GM23338 (cell line): ENCODE measurements around the gene UROS. TPM values are rescaled to one million over a fixed set of nuclear protein-coding genes. Genes with fewer than 3 reads are reported as not detected.

Experiments used
- ATAC-seq: fragments of 200-7000 bp; cut with Tn5 transposase; 3 replicates; pipeline ENCODE4 v1.9.1; 2020
- DNase-seq: peaks from one replicate; pipeline ENCODE4 v3.0.0-alpha.2; 2015; ENCODE audit warnings: low spot score
- H2AFZ ChIP-seq: fragments of 200-600 bp; sonication (generic); 2 replicates; pipeline ENCODE4 v1.8.0; 2016; ENCODE audit warnings: antibody characterized with exemption, mild to moderate bottlenecking, moderate library complexity
- H3F3A ChIP-seq: fragments of 200-600 bp; sonication (generic); replicated peaks from 2 replicates; pipeline ENCODE4 v1.8.0; 2017; ENCODE audit warnings: antibody characterized with exemption, mixed run types, low read depth
- H3K27ac ChIP-seq: fragments of 200-600 bp; sonication (generic); 2 replicates; pipeline ENCODE4 v1.6.1; 2016; ENCODE audit warnings: low read depth
- H3K27me3 ChIP-seq: fragments of 200-600 bp; sonication (generic); 2 replicates; pipeline ENCODE4 v1.8.0; 2016; ENCODE audit warnings: mild to moderate bottlenecking, mixed run types, moderate library complexity; ENCODE audit not compliant: insufficient read depth
- H3K36me3 ChIP-seq: fragments of 200-600 bp; sonication (generic); 2 replicates; pipeline ENCODE4 v1.8.0; 2016; ENCODE audit warnings: mild to moderate bottlenecking; ENCODE audit not compliant: insufficient read depth
- H3K4me1 ChIP-seq: fragments of 200-600 bp; sonication (generic); 2 replicates; pipeline ENCODE4 v1.8.0; 2016; ENCODE audit warnings: mild to moderate bottlenecking, moderate library complexity; ENCODE audit not compliant: insufficient read depth
- H3K4me2 ChIP-seq: fragments of 200-600 bp; sonication (generic); 2 replicates; pipeline ENCODE4 v1.7.1; 2017; ENCODE audit warnings: mixed run types
- H3K4me3 ChIP-seq: fragments of 200-600 bp; sonication (generic); 2 replicates; pipeline ENCODE4 v1.6.1; 2016; ENCODE audit warnings: mixed run types
- H3K79me2 ChIP-seq: fragments of 200-600 bp; sonication (generic); replicated peaks from 2 replicates; pipeline ENCODE4 v1.8.0; 2017; ENCODE audit warnings: mild to moderate bottlenecking; ENCODE audit not compliant: insufficient read depth
- H3K9me2 ChIP-seq: fragments of 200-600 bp; sonication (generic); 2 replicates; pipeline ENCODE4 v1.8.0; 2017; ENCODE audit not compliant: insufficient read depth
- H4K20me1 ChIP-seq: fragments of 200-600 bp; sonication (generic); replicated peaks from 2 replicates; pipeline ENCODE4 v1.8.0; 2017; ENCODE audit warnings: mild to moderate bottlenecking; ENCODE audit not compliant: insufficient read depth
- H3K27ac Mint-ChIP-seq: 2 replicates; pipeline ENCODE4 v1.8.0; 2020; ENCODE audit warnings: inconsistent platforms, mild to moderate bottlenecking, moderate library complexity, mixed read lengths
- H3K27me3 Mint-ChIP-seq: 3 replicates; pipeline ENCODE4 v1.8.0; 2022; ENCODE audit warnings: low read depth, mild to moderate bottlenecking, moderate library complexity, mixed read lengths, inconsistent platforms; ENCODE audit not compliant: insufficient read depth, poor library complexity
- H3K36me3 Mint-ChIP-seq: 3 replicates; pipeline ENCODE4 v1.8.0; 2021; ENCODE audit warnings: low read depth, mild to moderate bottlenecking, inconsistent platforms, moderate library complexity, mixed read lengths
- H3K4me1 Mint-ChIP-seq: 3 replicates; pipeline ENCODE4 v1.8.0; 2020; ENCODE audit warnings: mild to moderate bottlenecking, inconsistent platforms, mixed read lengths
- H3K4me3 Mint-ChIP-seq: 3 replicates; pipeline ENCODE4 v1.8.0; 2021; ENCODE audit warnings: moderate library complexity, mild to moderate bottlenecking, inconsistent platforms, mixed read lengths
- H3K9me3 Mint-ChIP-seq: 3 replicates; pipeline ENCODE4 v1.8.0; 2020; ENCODE audit warnings: moderate library complexity, mild to moderate bottlenecking, inconsistent platforms, mixed read lengths
- CREB1 ChIP-seq: fragments of 250-450 bp; sonication (Bioruptor Pico); IDR thresholded peaks from 2 replicates; pipeline ENCODE4 v1.5.0; 2020; ENCODE audit warnings: low read depth, mild to moderate bottlenecking, moderate library complexity
- CTCF ChIP-seq, 2 experiments: fragments of 200-600 bp in 1 of 2; sonication (generic) in 1 of 2; conservative IDR thresholded peaks; 2 replicates each; pipeline versions ENCODE4 v1.5.1 to v1.6.1; 2016 to 2017; ENCODE audit warnings: antibody characterized with exemption in 2 of 2, low read depth in 2 of 2, mild to moderate bottlenecking in 2 of 2, moderate library complexity in 1 of 2
- ETS1 ChIP-seq: IDR thresholded peaks from 2 replicates; pipeline ENCODE4 v1.6.1; 2016; ENCODE audit warnings: antibody characterized with exemption
- EZH2 ChIP-seq: fragments of 200-600 bp; sonication (generic); IDR thresholded peaks from one replicate; pipeline ENCODE4 v1.8.0; 2017; ENCODE audit warnings: antibody characterized with exemption, mild to moderate bottlenecking, low read depth; ENCODE audit not compliant: unreplicated experiment
- EZH2phosphoT487 ChIP-seq: fragments of 200-600 bp; sonication (generic); IDR thresholded peaks from one replicate; pipeline ENCODE4 v1.8.1; 2018; ENCODE audit warnings: antibody characterized with exemption; ENCODE audit not compliant: unreplicated experiment
- JUNB ChIP-seq: IDR thresholded peaks from one replicate; pipeline ENCODE4 v1.6.1; 2016; ENCODE audit warnings: antibody characterized with exemption; ENCODE audit not compliant: unreplicated experiment
- NANOG ChIP-seq: IDR thresholded peaks from 2 replicates; pipeline ENCODE4 v1.6.1; 2016; ENCODE audit warnings: antibody characterized with exemption, borderline replicate concordance
- POLR2AphosphoS5 ChIP-seq: IDR thresholded peaks from 2 replicates; pipeline ENCODE4 v1.6.1; 2016; ENCODE audit warnings: antibody characterized with exemption, low read depth
- REST ChIP-seq: IDR thresholded peaks from one replicate; pipeline ENCODE4 v1.6.1; 2018; ENCODE audit warnings: antibody characterized with exemption; ENCODE audit not compliant: unreplicated experiment
- STAT1 ChIP-seq: IDR thresholded peaks from one replicate; pipeline ENCODE4 v1.6.1; 2016; ENCODE audit warnings: antibody characterized with exemption; ENCODE audit not compliant: unreplicated experiment
- ZNF114 ChIP-seq: fragments of 250-450 bp; sonication (Bioruptor Pico); IDR thresholded peaks from 2 replicates; pipeline ENCODE4 v1.5.0; 2020; ENCODE audit warnings: mild to moderate bottlenecking, moderate library complexity
- ZNF331 ChIP-seq: fragments of 250-450 bp; sonication (Bioruptor Pico); IDR thresholded peaks from 2 replicates; pipeline ENCODE4 v1.5.0; 2020; ENCODE audit warnings: low read depth, mild to moderate bottlenecking, moderate library complexity
- ZNF462 ChIP-seq: fragments of 250-450 bp; sonication (Bioruptor Pico); IDR thresholded peaks from 2 replicates; pipeline ENCODE4 v1.5.0; 2020; ENCODE audit warnings: mild to moderate bottlenecking, moderate library complexity
- polyA plus RNA-seq: library from polyadenylated mRNA; unstranded; fragments of >200 nt; fragmentation: Nextera tagmentation; extraction: Ambion mirVana; gene quantifications from 2 replicates; pipeline ENCODE4 v1.2.1, GENCODE V29; 2016
- total RNA-seq: library from RNA; depleted of rRNA; stranded (reverse); fragments of >200 nt; shearing (Covaris generic); gene quantifications from 2 replicates; pipeline ENCODE4 v1.2.3, GENCODE V29; 2014

Gene UROS
- total and polyA plus RNA-seq, 2 experiments from 2014 or later = 41.3 to 43.4 TPM

- DNase-seq (no peak), ATAC-seq (no peak)
- Histone ChIP-seq H3K9me2 (no peaks in the 10 kb centered on the region), H3K27ac (no peak overlapping the region), H3K79me2 (no peaks in the 10 kb centered on the region), H3K4me1 (no peaks in the 10 kb centered on the region), H3K36me3 (peaks cover 4% of the 10 kb centered on the region; the same call in 1 of the 2 replicates), H3K27me3 (no peaks in the 10 kb centered on the region), H3K4me2 (no peak overlapping the region), H3F3A (no peaks in the 10 kb centered on the region), H4K20me1 (no peaks in the 10 kb centered on the region; the same call in 1 of the 2 replicates), H2AFZ (no peak overlapping the region), H3K4me3 (no peak overlapping the region)
- Mint-ChIP-seq H3K36me3 (peaks cover 27% of the 10 kb centered on the region), H3K4me1 (no peaks in the 10 kb centered on the region), H3K27me3 (peaks cover 5% of the 10 kb centered on the region), H3K4me3 (no peak overlapping the region), H3K27ac (no peak overlapping the region), H3K9me3 (peaks cover 2% of the 10 kb centered on the region; the same call in 2 of the 3 replicates)
- no peak for TF ChIP-seq EZH2phosphoT487
- TF ChIP-seq CREB1 (CRISPR knock-in tag) = no peak
- no peak for TF ChIP-seq ETS1
- TF ChIP-seq EZH2 = no peak
- TF ChIP-seq REST = no peak
- no peak for TF ChIP-seq NANOG
- no peak for TF ChIP-seq ZNF114 (CRISPR knock-in tag)
- TF ChIP-seq POLR2AphosphoS5 = no peak
- no peak for TF ChIP-seq ZNF462 (CRISPR knock-in tag)
- no peak for TF ChIP-seq ZNF331 (CRISPR knock-in tag)
- no peak for TF ChIP-seq STAT1
- no peak for TF ChIP-seq JUNB
- TF ChIP-seq CTCF (conservative IDR thresholded peaks at IDR 0.05; ENCODE audit: low read depth in 2 of 2) = no peak
Observed at GRCh38 chr10:125848857-125849256, 25.8 kb upstream of the UROS start.
